Measurements from ENCODE around the gene FGF14.

- TF ChIP-seq, protein P1, sequence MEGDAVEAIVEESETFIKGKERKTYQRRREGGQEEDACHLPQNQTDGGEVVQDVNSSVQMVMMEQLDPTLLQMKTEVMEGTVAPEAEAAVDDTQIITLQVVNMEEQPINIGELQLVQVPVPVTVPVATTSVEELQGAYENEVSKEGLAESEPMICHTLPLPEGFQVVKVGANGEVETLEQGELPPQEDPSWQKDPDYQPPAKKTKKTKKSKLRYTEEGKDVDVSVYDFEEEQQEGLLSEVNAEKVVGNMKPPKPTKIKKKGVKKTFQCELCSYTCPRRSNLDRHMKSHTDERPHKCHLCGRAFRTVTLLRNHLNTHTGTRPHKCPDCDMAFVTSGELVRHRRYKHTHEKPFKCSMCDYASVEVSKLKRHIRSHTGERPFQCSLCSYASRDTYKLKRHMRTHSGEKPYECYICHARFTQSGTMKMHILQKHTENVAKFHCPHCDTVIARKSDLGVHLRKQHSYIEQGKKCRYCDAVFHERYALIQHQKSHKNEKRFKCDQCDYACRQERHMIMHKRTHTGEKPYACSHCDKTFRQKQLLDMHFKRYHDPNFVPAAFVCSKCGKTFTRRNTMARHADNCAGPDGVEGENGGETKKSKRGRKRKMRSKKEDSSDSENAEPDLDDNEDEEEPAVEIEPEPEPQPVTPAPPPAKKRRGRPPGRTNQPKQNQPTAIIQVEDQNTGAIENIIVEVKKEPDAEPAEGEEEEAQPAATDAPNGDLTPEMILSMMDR (IDR thresholded peaks at IDR 0.05) = no peak
- TF ChIP-seq EZH2 (IDR thresholded peaks at IDR 0.05; ENCODE audit: borderline replicate concordance, insufficient read depth, low read depth, low read length, poor library complexity, severe bottlenecking) = no peak
Measured at GRCh38 chr13:102145750-102146149, 256.1 kb downstream of the FGF14 start.

Data from B cell (primary cell).